ENCODE results near the gene SEMA3E. TPM values are rescaled to one million over a fixed set of nuclear protein-coding genes. Genes with fewer than 3 reads are reported as not detected.

The SEMA3E gene
- total RNA-seq: 0.32 and 1.7 TPM in 2 replicates

DNA sequence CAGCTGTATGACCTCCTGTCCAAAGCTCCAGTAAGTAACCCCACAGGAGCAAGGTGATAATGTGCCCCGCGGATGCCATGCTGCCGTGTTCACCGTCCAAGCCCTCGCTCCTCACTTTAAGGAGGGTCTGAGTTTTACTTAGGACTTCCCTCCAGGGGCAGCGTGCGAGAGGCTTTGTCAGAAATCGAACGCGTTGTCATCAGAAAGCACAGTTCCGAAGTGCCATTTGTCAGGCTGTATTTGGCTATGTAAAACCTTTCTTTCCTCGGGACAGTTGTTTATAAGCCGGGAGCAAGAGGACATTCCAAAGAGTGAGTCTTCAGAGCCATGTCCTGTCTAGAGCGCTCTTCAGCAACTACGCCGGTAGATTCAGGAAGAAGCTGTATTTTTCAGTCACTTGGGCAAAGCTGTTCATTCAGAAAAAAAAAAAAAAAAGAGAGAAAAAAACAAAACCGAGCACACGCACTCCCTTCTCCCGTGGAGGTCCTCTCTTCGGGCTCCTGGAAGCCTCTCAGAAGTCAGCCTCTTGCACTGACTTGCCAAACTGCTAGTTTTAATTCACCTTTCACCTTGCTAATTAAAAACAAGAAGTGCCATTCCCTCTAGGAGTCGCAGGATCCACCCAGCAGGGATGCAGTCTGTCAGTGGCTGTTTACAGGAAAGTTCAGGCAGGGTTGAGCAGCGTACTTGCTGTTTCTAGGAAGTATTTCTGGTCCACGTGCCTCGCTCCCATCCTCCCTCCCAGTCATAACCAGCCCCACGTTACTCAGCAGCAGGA lies at the start of gene SEMA3E:
SEMA3E (minus strand) TSS at position 676 of the 778 bp plus-strand sequence.

All from bladder microvascular endothelial cell (primary cell).